ENCODE measurements around the gene PTPRR.

The PTPRR gene

GRCh38 chr12:70920251-70920851 lies at the start of gene PTPRR:
TSS of gene PTPRR (minus strand) at chr12:70920738. CDS start at chr12:70920390, 348 bp downstream.
- DNase-seq (ENCODE audit: extremely low spot score): no peak
- ChIA-PET POLR2A (no interaction called here), CTCF (no interaction called here)
- TF ChIP-seq PKNOX1 (IDR thresholded peaks at IDR 0.05) (no peak), SP1 (IDR thresholded peaks at IDR 0.05) (no peak), NFRKB (IDR thresholded peaks at IDR 0.05) (no peak), ZNF384 (IDR thresholded peaks at IDR 0.05) (no peak), CTBP1 (IDR thresholded peaks at IDR 0.05; ENCODE audit: borderline replicate concordance) (no peak), ARNT (IDR thresholded peaks at IDR 0.05) (no peak), FOXK2 (IDR thresholded peaks at IDR 0.05) (no peak), ELF4 (IDR thresholded peaks at IDR 0.05) (no peak), L3MBTL2 (conservative IDR thresholded peaks at IDR 0.05) (no peak), SUZ12 (IDR thresholded peaks at IDR 0.05) (no peak), FOXA1 (IDR thresholded peaks at IDR 0.05) (no peak), TARDBP (IDR thresholded peaks at IDR 0.05) (no peak), LEF1 (IDR thresholded peaks at IDR 0.05; ENCODE audit: borderline replicate concordance) (no peak), FOXM1 (IDR thresholded peaks at IDR 0.05; ENCODE audit: borderline replicate concordance) (no peak), HDGF (IDR thresholded peaks at IDR 0.05; ENCODE audit: borderline replicate concordance) (no peak), BHLHE40 (IDR thresholded peaks at IDR 0.05; ENCODE audit: borderline replicate concordance) (no peak)

GRCh38 chr12:70966996-70967790 lies 46.7 kb upstream of the PTPRR start:
- POLR2A ChIA-PET: no interaction called here
- DNase-seq (ENCODE audit: extremely low spot score): no peak
- TF ChIP-seq FOXM1 (IDR thresholded peaks at IDR 0.05; ENCODE audit: borderline replicate concordance) (no peak), NFRKB (IDR thresholded peaks at IDR 0.05) (no peak), HDGF (IDR thresholded peaks at IDR 0.05; ENCODE audit: borderline replicate concordance) (no peak), FOXA1 (IDR thresholded peaks at IDR 0.05) (no peak), PKNOX1 (IDR thresholded peaks at IDR 0.05) (no peak), SP1 (IDR thresholded peaks at IDR 0.05) (no peak), ELF4 (IDR thresholded peaks at IDR 0.05) (no peak), FOXK2 (IDR thresholded peaks at IDR 0.05) (no peak), TARDBP (IDR thresholded peaks at IDR 0.05) (no peak), CTBP1 (IDR thresholded peaks at IDR 0.05; ENCODE audit: borderline replicate concordance) (no peak), ZNF384 (IDR thresholded peaks at IDR 0.05) (no peak), L3MBTL2 (conservative IDR thresholded peaks at IDR 0.05) (no peak), BHLHE40 (IDR thresholded peaks at IDR 0.05; ENCODE audit: borderline replicate concordance) (no peak)
- CTCF ChIA-PET: no interaction called here

- CTCF ChIA-PET: no interaction called here
- TF ChIP-seq FOXM1 (IDR thresholded peaks at IDR 0.05; ENCODE audit: borderline replicate concordance): no peak
- no peak for TF ChIP-seq NFRKB (IDR thresholded peaks at IDR 0.05)
- TF ChIP-seq CTBP1 (IDR thresholded peaks at IDR 0.05; ENCODE audit: borderline replicate concordance): no peak
- TF ChIP-seq TARDBP (IDR thresholded peaks at IDR 0.05): no peak
- no peak for TF ChIP-seq SUZ12 (IDR thresholded peaks at IDR 0.05)
- no peak for TF ChIP-seq L3MBTL2 (conservative IDR thresholded peaks at IDR 0.05)
- no peak for TF ChIP-seq ELF4 (IDR thresholded peaks at IDR 0.05)
- TF ChIP-seq ARNT (IDR thresholded peaks at IDR 0.05): no peak
- no peak for TF ChIP-seq LEF1 (IDR thresholded peaks at IDR 0.05; ENCODE audit: borderline replicate concordance)
- TF ChIP-seq PKNOX1 (IDR thresholded peaks at IDR 0.05): no peak
- no peak for TF ChIP-seq FOXK2 (IDR thresholded peaks at IDR 0.05)
- no peak for TF ChIP-seq FOXA1 (IDR thresholded peaks at IDR 0.05)
- TF ChIP-seq ZNF384 (IDR thresholded peaks at IDR 0.05): no peak
- TF ChIP-seq SP1 (IDR thresholded peaks at IDR 0.05): no peak
- no peak for DNase-seq (ENCODE audit: extremely low spot score)
- POLR2A ChIA-PET: no interaction called here
Measured at GRCh38 chr12:70966046-70966445, 45.5 kb upstream of the PTPRR start.

DNA sequence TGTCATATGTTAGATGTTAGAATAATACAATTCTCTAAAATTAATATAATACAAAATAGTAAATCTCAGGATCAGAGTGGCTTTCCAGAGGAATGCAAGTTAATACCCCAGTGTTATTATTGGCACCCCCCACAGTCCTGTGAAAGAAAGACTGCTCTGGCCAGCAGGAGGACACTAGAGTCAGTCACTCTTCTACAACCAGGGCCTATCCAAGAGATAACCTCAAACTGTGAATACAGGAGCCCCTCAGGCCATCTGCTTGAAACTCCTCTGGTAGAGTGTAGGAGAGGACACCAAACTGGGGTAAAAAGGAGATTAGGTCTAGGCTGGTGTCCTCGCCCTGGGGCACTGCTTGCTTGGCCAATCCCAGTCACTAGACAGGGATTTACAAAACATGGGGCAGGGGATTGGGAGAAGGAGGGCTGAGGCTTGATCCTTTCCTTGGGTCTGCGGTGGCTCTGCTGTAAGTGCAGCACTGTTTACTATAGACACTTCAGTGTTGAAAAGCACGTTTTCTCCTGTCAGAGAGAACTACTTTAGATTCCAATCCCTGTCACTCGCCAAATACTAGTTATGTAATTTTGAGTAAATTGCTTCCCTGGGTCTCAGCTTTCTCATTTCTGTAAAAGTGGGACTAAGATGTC lies 44.5 kb upstream of the PTPRR start:
- TF ChIP-seq SUZ12 (IDR thresholded peaks at IDR 0.05) (no peak), PKNOX1 (IDR thresholded peaks at IDR 0.05) (no peak), FOXM1 (IDR thresholded peaks at IDR 0.05; ENCODE audit: borderline replicate concordance) (no peak), LEF1 (IDR thresholded peaks at IDR 0.05; ENCODE audit: borderline replicate concordance) (no peak), ELF4 (IDR thresholded peaks at IDR 0.05) (no peak), L3MBTL2 (conservative IDR thresholded peaks at IDR 0.05) (no peak), ZNF384 (IDR thresholded peaks at IDR 0.05) (no peak), FOXK2 (IDR thresholded peaks at IDR 0.05) (no peak), NFRKB (IDR thresholded peaks at IDR 0.05) (no peak), ARNT (IDR thresholded peaks at IDR 0.05) (no peak)
- no peak for DNase-seq (ENCODE audit: extremely low spot score)
- CTCF ChIA-PET: no interaction called here
- POLR2A ChIA-PET: no interaction called here

DNA sequence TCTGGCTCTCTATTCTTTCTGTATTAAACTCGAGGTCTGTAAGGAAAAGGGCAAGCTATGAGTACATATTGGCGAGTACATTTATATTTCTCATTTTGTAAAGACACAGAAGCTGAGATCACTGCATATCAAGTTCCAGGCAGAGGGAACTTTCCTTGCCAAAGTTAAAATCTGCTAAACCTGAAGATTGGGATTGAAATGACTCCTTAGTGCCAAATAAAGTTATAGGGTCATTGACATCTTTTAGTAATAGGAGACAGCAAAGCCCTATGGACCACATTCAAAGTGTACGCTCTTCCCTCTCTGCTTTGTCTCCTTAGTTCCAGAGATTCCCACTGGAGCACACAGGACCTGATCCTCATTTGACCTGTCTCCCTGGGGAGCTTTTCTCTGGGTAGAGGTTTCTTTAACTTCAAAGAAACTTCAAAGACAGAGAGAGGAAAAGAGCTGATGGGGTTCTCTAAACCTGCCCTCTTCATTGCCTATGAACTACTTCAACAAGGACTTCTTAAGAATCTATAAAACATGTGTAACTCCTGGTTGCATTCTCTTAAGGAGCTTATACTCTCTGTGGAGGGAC lies 42.6 kb upstream of the PTPRR start:
- no peak for TF ChIP-seq FOXA1 (IDR thresholded peaks at IDR 0.05)
- TF ChIP-seq ARNT (IDR thresholded peaks at IDR 0.05): no peak
- no peak for TF ChIP-seq FOXM1 (IDR thresholded peaks at IDR 0.05; ENCODE audit: borderline replicate concordance)
- ChIA-PET POLR2A (no interaction called here), CTCF (no interaction called here)
- no peak for DNase-seq (ENCODE audit: extremely low spot score)

Measured in HEK293T (cell line).